Peyer's patch (tissue), 4 donors: ENCODE data around the gene MSI2. TPM values are rescaled to one million over a fixed set of nuclear protein-coding genes. Genes with fewer than 3 reads are reported as not detected.
A peak's percentile ranks its signal among the peaks of the same experiment; 100 is the strongest.

Source experiments
- DNase-seq, 3 donors: peaks; one replicate each; pipeline ENCODE4 v3.0.0-alpha.2; 2017 to 2019
- H3K27ac ChIP-seq, 4 donors: fragments of 200-600 bp; sonication (generic); one replicate each; pipeline ENCODE4 v1.5.1; 2016 to 2019
- H3K27me3 ChIP-seq, 2 donors: fragments of 200-600 bp; sonication (generic); one replicate each; pipeline ENCODE4 v1.5.1; 2019
- H3K36me3 ChIP-seq, 3 donors: fragments of 200-600 bp; sonication (generic); one replicate each; pipeline ENCODE4 v1.5.1; 2016 to 2019
- H3K4me1 ChIP-seq, 4 donors: fragments of 200-600 bp; sonication (generic); one replicate each; pipeline ENCODE4 v1.5.1; 2016 to 2019
- H3K4me3 ChIP-seq, 4 donors: fragments of 200-600 bp; sonication (generic); 1 replicate in 3 of 4; 2 replicates in 1 of 4; pipeline ENCODE4 v1.5.1; 2016 to 2019; ENCODE audit warnings: mild to moderate bottlenecking in 1 of 4
- H3K9me3 ChIP-seq, 4 donors: fragments of 200-600 bp; sonication (generic); one replicate each; pipeline ENCODE4 v1.5.1; 2016 to 2019; ENCODE audit warnings: mild to moderate bottlenecking in 1 of 4
- POLR2A ChIP-seq, 2 donors: fragments of 450-650 bp; IDR thresholded peaks; one replicate each; pipeline ENCODE4 v1.5.1; 2017; ENCODE audit warnings: antibody characterized with exemption in 2 of 2, mild to moderate bottlenecking in 2 of 2, moderate library complexity in 2 of 2
- total RNA-seq, 4 donors: library from RNA; depleted of rRNA; stranded (reverse); fragments of >200 nt; gene quantifications; one replicate each; pipeline ENCODE4 v1.1.0, GENCODE V29; 2016
- TF ChIP-seq, protein P1 (sequence below), 6 experiments: fragments of 450-650 bp in 4 of 6; fragments of 200-600 bp in 2 of 6; sonication (generic) in 1 of 6; IDR thresholded peaks; one replicate each; pipeline ENCODE4 v1.5.1; 2017 to 2019; ENCODE audit warnings: antibody characterized with exemption in 6 of 6, mild to moderate bottlenecking in 3 of 6, moderate library complexity in 1 of 6

The MSI2 gene
- total RNA-seq, 4 donors from 2014 or later = 25.9 to 39.0 (median 29.2) TPM

DNA sequence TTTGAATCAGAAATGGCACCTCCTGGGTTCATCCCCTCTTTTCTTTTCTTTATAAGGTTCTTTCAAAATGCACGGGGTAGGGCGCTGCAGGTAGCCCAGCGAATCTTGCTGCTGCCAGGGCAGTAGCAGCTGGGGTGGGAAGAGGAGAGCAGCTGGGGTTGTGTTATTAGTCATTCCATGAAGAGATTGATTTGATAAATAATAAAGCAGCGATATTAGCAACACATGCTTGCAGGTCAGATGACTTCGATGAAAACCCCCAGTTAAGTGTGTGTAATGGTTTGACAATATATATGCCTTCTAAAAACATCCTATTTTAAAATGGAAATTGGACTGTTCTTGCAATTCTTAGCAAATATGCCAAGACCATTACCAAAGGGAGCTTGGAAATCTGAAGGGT lies 288.1 kb downstream of the MSI2 start:
- no peak for TF ChIP-seq POLR2A (IDR thresholded peaks at IDR 0.05)
- TF ChIP-seq, protein P1, sequence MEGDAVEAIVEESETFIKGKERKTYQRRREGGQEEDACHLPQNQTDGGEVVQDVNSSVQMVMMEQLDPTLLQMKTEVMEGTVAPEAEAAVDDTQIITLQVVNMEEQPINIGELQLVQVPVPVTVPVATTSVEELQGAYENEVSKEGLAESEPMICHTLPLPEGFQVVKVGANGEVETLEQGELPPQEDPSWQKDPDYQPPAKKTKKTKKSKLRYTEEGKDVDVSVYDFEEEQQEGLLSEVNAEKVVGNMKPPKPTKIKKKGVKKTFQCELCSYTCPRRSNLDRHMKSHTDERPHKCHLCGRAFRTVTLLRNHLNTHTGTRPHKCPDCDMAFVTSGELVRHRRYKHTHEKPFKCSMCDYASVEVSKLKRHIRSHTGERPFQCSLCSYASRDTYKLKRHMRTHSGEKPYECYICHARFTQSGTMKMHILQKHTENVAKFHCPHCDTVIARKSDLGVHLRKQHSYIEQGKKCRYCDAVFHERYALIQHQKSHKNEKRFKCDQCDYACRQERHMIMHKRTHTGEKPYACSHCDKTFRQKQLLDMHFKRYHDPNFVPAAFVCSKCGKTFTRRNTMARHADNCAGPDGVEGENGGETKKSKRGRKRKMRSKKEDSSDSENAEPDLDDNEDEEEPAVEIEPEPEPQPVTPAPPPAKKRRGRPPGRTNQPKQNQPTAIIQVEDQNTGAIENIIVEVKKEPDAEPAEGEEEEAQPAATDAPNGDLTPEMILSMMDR (IDR thresholded peaks at IDR 0.05) = no peak
- H3K36me3 ChIP-seq = no peaks in the 10 kb centered on the region
- H3K27ac ChIP-seq = no peak overlapping the region
- DNase-seq = no peak
- no peak overlapping the region for H3K4me3 ChIP-seq
- H3K27me3 ChIP-seq = no peaks in the 10 kb centered on the region
- H3K9me3 ChIP-seq = no peaks in the 10 kb centered on the region
- peaks cover 0 to 17% (median 2%) of the 10 kb centered on the region in 4 donors for H3K4me1 ChIP-seq

DNA sequence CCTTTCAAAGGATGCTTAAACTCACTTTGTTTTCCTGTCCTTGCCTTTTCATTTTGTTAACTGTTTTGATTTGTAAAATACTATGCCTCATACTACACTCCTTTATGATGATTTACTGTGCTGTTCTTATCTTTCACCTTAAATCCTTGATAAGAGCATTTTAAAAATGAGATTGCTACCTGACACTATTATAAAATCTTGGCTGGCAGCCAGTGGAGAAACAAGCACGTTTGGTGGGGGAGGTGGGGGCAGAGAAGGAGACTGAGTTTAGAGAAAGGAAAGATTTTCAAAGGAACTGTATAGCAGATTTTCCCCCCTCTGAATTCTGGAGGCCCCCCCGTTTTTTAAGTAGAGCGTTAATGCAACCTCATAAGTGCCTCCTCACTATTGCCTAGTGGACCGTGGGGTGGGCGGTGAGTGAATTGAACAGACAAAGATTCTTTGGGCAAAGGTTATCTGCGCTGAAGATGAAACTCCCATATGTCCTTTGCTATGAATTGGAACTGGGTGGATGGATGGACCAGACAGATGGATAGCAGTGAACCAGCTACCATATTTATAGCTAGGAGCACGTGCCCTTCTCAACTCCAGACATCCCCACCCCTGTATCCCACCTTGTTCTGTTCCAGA lies 288.6 kb downstream of the MSI2 start:
- Histone ChIP-seq H3K9me3 (no peaks in the 10 kb centered on the region), H3K4me3 (no peak overlapping the region), H3K27ac (no peak overlapping the region), H3K36me3 (no peaks in the 10 kb centered on the region), H3K4me1 (peaks cover 0 to 17% (median 2%) of the 10 kb centered on the region in 4 donors), H3K27me3 (no peaks in the 10 kb centered on the region)
- TF ChIP-seq, protein P1 (IDR thresholded peaks at IDR 0.05) = no peak
- TF ChIP-seq POLR2A (IDR thresholded peaks at IDR 0.05) = no peak
- no peak for DNase-seq

DNA sequence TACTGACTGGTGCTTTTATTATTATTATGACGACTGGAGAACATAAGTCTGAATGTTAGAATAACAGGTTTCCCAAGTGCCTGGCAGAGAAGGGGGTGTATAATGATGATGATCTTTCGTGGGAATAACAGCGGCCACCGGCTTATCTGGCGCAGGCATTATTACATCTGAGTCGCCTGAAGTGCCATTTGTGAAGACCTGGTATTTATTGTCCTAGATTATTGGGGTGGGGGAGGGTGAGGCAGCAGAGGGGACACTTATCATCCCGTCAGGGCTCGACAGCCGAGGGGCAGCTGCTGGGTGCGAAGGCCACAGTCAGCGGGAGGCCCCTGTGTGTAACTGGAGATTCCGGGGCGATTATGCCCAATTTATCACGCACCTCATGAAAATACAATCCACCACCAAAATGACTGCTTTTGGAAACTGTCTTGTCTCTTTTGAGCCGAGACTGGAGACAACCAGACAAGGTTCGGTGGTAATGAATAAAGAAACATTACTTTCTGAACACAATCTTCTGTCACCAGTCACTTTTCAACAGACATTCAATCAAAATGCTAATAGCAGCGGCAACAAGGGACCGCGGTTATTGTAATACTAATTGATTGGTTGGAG lies 289.5 kb downstream of the MSI2 start:
- no peak for DNase-seq
- H3K4me3 ChIP-seq = no peak overlapping the region
- peak overlapping the region in 1 of 4 donors; percentile 22 for H3K27ac ChIP-seq
- H3K36me3 ChIP-seq = no peaks in the 10 kb centered on the region
- no peaks in the 10 kb centered on the region for H3K27me3 ChIP-seq
- no peak for TF ChIP-seq POLR2A (IDR thresholded peaks at IDR 0.05)
- TF ChIP-seq, protein P1 (IDR thresholded peaks at IDR 0.05) = no peak
- peaks cover 0 to 17% (median 2%) of the 10 kb centered on the region in 4 donors for H3K4me1 ChIP-seq
- no peaks in the 10 kb centered on the region for H3K9me3 ChIP-seq

DNA sequence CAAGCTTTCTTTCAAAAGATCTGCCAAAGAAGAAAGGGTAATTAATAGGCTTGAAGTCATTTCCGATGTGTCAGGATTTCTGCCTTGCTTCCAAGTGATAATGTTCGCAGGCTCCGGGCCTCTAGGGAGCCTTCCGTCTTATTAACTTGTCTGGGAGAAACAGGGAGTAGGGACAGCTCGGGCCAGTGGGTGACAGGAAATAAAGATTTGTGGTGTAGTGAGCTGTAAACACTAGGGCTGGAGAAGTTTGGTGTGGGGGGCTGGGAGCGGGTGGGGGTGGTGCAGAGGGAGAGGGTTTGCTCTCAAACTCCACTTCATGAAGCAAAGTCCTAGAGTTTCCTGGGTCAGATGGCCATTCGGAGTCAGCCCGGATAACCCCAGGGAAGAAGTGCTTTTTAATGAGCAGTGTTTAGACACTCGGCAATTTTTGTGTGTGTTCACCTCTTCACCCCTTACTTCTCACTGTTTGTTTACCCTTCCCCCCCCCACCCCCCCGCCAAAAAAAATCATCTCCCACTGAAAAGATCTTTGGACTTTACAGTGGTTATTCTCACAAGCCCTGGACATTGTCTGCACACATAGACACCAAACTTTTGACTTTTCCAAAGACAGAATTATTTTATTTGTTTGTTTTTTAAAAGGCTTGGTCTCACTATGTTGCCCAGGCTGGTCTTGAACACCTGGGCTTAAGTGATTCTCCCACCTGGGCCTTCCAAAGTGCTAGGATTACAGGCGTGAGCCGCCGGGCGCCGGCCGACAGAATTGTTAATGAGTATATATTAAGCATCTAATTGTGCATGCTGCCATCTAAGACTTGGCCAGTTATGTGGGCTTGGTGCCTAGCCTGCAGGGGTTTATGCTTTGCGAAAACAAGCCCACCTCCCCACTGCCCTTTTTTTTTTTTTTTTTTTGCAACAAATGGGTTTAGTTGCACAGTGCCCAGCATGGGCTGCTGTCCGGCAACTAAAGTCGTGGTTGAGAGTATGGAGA lies 292.4 kb downstream of the MSI2 start:
- H3K4me1 ChIP-seq = peaks cover 0 to 17% (median 7%) of the 10 kb centered on the region in 4 donors
- no peak overlapping the region for H3K4me3 ChIP-seq
- no peaks in the 10 kb centered on the region for H3K9me3 ChIP-seq
- no peaks in the 10 kb centered on the region for H3K27me3 ChIP-seq
- no peaks in the 10 kb centered on the region for H3K36me3 ChIP-seq
- no peak overlapping the region for H3K27ac ChIP-seq
- DNase-seq = peak in 1 of 3 donors; percentile 47
- no peak for TF ChIP-seq POLR2A (IDR thresholded peaks at IDR 0.05)
- TF ChIP-seq, protein P1 (IDR thresholded peaks at IDR 0.05) = no peak

DNA sequence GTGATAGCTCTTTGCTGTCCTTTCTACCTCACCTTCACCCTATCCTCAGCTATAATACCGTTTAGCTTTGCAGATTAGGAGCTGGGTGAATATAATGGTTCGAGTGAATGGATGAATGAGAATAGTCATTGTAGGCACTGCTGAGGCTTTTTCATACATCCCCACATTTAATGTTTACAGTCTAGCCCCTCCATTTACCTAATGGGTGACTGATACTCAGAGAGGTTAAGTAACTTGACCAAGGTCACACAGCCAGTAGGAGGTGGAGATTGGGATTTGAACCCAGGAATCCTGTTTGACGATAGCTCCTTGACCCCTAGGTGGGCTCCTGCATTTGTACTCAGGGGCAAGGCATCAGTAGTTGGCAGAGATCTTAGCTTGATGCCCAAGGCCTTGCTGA lies 293.1 kb downstream of the MSI2 start:
- DNase-seq = no peak
- Histone ChIP-seq H3K4me3 (no peak overlapping the region), H3K36me3 (no peaks in the 10 kb centered on the region), H3K4me1 (peaks cover 0 to 10% (median 7%) of the 10 kb centered on the region in 4 donors), H3K27ac (no peak overlapping the region), H3K27me3 (no peaks in the 10 kb centered on the region), H3K9me3 (no peaks in the 10 kb centered on the region)
- TF ChIP-seq, protein P1 (IDR thresholded peaks at IDR 0.05) = no peak
- no peak for TF ChIP-seq POLR2A (IDR thresholded peaks at IDR 0.05)
